Endothelial cell (in vitro differentiated cells): Measurements from ENCODE around the gene SURF1. TPM values are rescaled to one million over a fixed set of nuclear protein-coding genes. Genes with fewer than 3 reads are reported as not detected.

ENCODE experiments used
- DNase-seq: peaks from one replicate; pipeline ENCODE4 v3.0.0; 2021; ENCODE audit warnings: low spot score
- H3K27ac Mint-ChIP-seq: one replicate; pipeline ENCODE4 v1.8.0; 2021; ENCODE audit warnings: mixed read lengths, inconsistent platforms; ENCODE audit not compliant: unreplicated experiment
- H3K27me3 Mint-ChIP-seq: one replicate; pipeline ENCODE4 v1.8.0; 2021; ENCODE audit warnings: mild to moderate bottlenecking, moderate library complexity, mixed read lengths, inconsistent platforms; ENCODE audit not compliant: unreplicated experiment
- H3K36me3 Mint-ChIP-seq: one replicate; pipeline ENCODE4 v1.8.0; 2021; ENCODE audit warnings: mild to moderate bottlenecking, low read depth, mixed read lengths, inconsistent platforms; ENCODE audit not compliant: unreplicated experiment
- H3K4me1 Mint-ChIP-seq: one replicate; pipeline ENCODE4 v1.8.0; 2021; ENCODE audit warnings: mild to moderate bottlenecking, mixed read lengths, inconsistent platforms; ENCODE audit not compliant: unreplicated experiment
- H3K4me3 Mint-ChIP-seq: one replicate; pipeline ENCODE4 v1.8.0; 2021; ENCODE audit warnings: mild to moderate bottlenecking, mixed read lengths, inconsistent platforms; ENCODE audit not compliant: unreplicated experiment
- H3K9me3 Mint-ChIP-seq: one replicate; pipeline ENCODE4 v1.8.0; 2021; ENCODE audit warnings: mixed read lengths, inconsistent platforms; ENCODE audit not compliant: unreplicated experiment
- total RNA-seq: library from RNA; stranded (reverse); fragmentation: NEBNext Ultra II Directional; extraction: Animal tissue kit (Norgen Biotek cat#: 25700); gene quantifications from one replicate; pipeline ENCODE4 v1.2.1, GENCODE V29; 2021; ENCODE audit not compliant: unreplicated experiment
- TF ChIP-seq, protein P1 (sequence below): fragments of 200-600 bp; sonication (generic); IDR thresholded peaks from one replicate; pipeline ENCODE4 v1.5.0; 2021; ENCODE audit warnings: antibody characterized with exemption; ENCODE audit not compliant: unreplicated experiment

Gene SURF1
- total RNA-seq, 1 donor from 2014 or later: 36.2 TPM

DNA sequence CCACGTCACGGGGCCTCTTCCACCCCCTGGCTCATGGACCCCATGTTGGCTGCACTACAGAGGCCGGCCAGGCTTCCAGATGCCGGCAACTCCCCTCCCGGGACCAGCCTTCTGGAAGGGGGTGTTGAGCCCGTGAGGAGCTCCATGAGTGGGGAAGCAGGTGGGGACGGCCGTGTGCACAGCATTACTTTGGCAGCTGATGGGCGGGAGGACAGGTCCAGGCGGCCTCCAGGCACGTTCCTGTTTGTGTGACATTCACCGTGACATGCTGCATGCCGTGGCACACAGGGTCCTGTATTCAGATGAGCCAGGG, 52.2 kb downstream of the SURF1 start:
- peaks cover 3% of the 10 kb centered on the region for H3K27me3 Mint-ChIP-seq
- no peak overlapping the region for H3K4me3 Mint-ChIP-seq
- H3K4me1 Mint-ChIP-seq: no peaks in the 10 kb centered on the region
- no peaks in the 10 kb centered on the region for H3K9me3 Mint-ChIP-seq
- no peak overlapping the region for H3K27ac Mint-ChIP-seq
- no peaks in the 10 kb centered on the region for H3K36me3 Mint-ChIP-seq
- no peak for DNase-seq
- TF ChIP-seq, protein P1, sequence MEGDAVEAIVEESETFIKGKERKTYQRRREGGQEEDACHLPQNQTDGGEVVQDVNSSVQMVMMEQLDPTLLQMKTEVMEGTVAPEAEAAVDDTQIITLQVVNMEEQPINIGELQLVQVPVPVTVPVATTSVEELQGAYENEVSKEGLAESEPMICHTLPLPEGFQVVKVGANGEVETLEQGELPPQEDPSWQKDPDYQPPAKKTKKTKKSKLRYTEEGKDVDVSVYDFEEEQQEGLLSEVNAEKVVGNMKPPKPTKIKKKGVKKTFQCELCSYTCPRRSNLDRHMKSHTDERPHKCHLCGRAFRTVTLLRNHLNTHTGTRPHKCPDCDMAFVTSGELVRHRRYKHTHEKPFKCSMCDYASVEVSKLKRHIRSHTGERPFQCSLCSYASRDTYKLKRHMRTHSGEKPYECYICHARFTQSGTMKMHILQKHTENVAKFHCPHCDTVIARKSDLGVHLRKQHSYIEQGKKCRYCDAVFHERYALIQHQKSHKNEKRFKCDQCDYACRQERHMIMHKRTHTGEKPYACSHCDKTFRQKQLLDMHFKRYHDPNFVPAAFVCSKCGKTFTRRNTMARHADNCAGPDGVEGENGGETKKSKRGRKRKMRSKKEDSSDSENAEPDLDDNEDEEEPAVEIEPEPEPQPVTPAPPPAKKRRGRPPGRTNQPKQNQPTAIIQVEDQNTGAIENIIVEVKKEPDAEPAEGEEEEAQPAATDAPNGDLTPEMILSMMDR: no peak

GRCh38 chr9:133303266-133304157, 52.8 kb downstream of the SURF1 start:
- TF ChIP-seq, protein P1: no peak
- no peaks in the 10 kb centered on the region for H3K36me3 Mint-ChIP-seq
- peaks cover 3% of the 10 kb centered on the region for H3K27me3 Mint-ChIP-seq
- H3K4me3 Mint-ChIP-seq: no peak overlapping the region
- H3K27ac Mint-ChIP-seq: no peak overlapping the region
- H3K9me3 Mint-ChIP-seq: no peaks in the 10 kb centered on the region
- no peak for DNase-seq
- no peaks in the 10 kb centered on the region for H3K4me1 Mint-ChIP-seq

Other genes starting within 250 kb of the SURF1 start
- gene RALGDS, start 235.2 kb downstream of the SURF1 start, total RNA-seq: 80.6 TPM
- 98.4 TPM for gene GBGT1, start 192.6 kb downstream of the SURF1 start, total RNA-seq
- not detected for gene OBP2B, start 147.2 kb downstream of the SURF1 start, total RNA-seq
- 1.4 TPM for gene ABO, start 81.3 kb downstream of the SURF1 start, total RNA-seq
- 21.7 TPM for gene SURF6, start 20.3 kb downstream of the SURF1 start, total RNA-seq
- 32.9 TPM for gene MED22, start 8.4 kb downstream of the SURF1 start, total RNA-seq
- 2,006 TPM for gene RPL7A, start 8.3 kb downstream of the SURF1 start, total RNA-seq
- gene SURF2, start 63 bp upstream of the SURF1 start, total RNA-seq: 11.9 TPM
- gene SURF4, start 19.6 kb upstream of the SURF1 start, total RNA-seq: 169 TPM
- 0.64 TPM for gene STKLD1, start 19.9 kb upstream of the SURF1 start, total RNA-seq
- 30.9 TPM for gene REXO4, start 61.5 kb upstream of the SURF1 start, total RNA-seq
- 9.1 TPM for gene ADAMTS13, start 65.9 kb upstream of the SURF1 start, total RNA-seq
- 34.3 TPM for gene CACFD1, start 103.5 kb upstream of the SURF1 start, total RNA-seq
- 32.5 TPM for gene SLC2A6, start 122.6 kb upstream of the SURF1 start, total RNA-seq
- not detected for gene MYMK, start 168.5 kb upstream of the SURF1 start, total RNA-seq
- 5.9 TPM for gene ADAMTSL2, start 178.2 kb upstream of the SURF1 start, total RNA-seq